ENCODE measurements around the gene MS4A10. TPM values are rescaled to one million over a fixed set of nuclear protein-coding genes. Genes with fewer than 3 reads are reported as not detected.
"Not testable (repeated sequence)": the region's sequence is repeated elsewhere in the genome, so short reads cannot be mapped to it uniquely, and the experiment has no call there.

MS4A10 gene
- total RNA-seq, 1 donor from 2014 or later, result not detected

DNA sequence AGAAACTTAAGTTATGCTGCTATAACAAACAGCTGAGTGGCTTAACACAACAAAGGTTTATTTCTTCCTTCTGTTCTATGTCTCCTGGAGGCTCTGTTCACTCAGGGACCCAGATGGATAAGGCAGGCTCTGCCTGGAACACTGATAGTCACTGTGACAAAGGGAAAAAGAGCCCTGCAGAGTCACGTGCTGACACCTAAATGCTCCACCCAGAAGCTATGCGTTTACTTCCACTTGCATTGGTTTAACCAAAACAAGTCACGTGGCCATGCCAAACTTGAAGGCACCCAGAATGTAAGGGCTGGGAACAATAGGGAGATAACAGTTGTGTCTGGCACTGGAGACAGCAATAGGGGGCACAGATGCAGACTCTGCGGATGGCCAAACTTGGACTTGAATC, 31.8 kb upstream of the MS4A10 start:
- Mint-ChIP-seq H3K27ac (ENCODE audit: unreplicated experiment) (no peak overlapping the region), H3K36me3 (ENCODE audit: low read depth, unreplicated experiment) (peaks cover 5% of the 10 kb centered on the region), H3K4me1 (ENCODE audit: unreplicated experiment) (no peaks in the 10 kb centered on the region), H3K9me3 (ENCODE audit: unreplicated experiment) (peaks cover 3% of the 10 kb centered on the region), H3K27me3 (ENCODE audit: unreplicated experiment) (no peaks in the 10 kb centered on the region), H3K4me3 (ENCODE audit: unreplicated experiment) (no peak overlapping the region)
- no peak for DNase-seq (ENCODE audit: low spot score)
- TF ChIP-seq, protein P1, sequence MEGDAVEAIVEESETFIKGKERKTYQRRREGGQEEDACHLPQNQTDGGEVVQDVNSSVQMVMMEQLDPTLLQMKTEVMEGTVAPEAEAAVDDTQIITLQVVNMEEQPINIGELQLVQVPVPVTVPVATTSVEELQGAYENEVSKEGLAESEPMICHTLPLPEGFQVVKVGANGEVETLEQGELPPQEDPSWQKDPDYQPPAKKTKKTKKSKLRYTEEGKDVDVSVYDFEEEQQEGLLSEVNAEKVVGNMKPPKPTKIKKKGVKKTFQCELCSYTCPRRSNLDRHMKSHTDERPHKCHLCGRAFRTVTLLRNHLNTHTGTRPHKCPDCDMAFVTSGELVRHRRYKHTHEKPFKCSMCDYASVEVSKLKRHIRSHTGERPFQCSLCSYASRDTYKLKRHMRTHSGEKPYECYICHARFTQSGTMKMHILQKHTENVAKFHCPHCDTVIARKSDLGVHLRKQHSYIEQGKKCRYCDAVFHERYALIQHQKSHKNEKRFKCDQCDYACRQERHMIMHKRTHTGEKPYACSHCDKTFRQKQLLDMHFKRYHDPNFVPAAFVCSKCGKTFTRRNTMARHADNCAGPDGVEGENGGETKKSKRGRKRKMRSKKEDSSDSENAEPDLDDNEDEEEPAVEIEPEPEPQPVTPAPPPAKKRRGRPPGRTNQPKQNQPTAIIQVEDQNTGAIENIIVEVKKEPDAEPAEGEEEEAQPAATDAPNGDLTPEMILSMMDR (IDR thresholded peaks at IDR 0.05; ENCODE audit: unreplicated experiment), result no peak

DNA sequence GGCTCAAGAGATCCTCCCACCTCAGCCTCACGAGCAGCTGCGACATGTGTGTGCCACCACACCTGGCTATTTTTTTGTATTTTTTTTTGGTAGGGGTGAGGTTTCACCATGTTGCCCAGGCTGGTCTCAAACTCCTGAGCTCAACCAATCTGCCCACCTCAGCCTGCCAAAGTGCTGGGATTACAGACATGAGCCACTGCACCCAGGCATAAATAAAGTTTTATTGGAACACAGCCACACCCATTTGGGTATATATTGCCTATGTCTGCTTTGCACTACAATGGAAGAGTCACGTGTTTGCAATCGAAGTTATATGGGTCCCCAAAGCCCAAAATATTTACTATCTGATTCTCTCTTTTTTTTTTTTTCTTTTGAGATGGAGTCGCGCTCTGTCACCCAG, 30.2 kb upstream of the MS4A10 start:
- peaks cover 2% of the 10 kb centered on the region for H3K27me3 Mint-ChIP-seq (ENCODE audit: unreplicated experiment)
- peaks cover 3% of the 10 kb centered on the region for H3K9me3 Mint-ChIP-seq (ENCODE audit: unreplicated experiment)
- H3K4me1 Mint-ChIP-seq (ENCODE audit: unreplicated experiment), result peaks cover 10% of the 10 kb centered on the region
- H3K27ac Mint-ChIP-seq (ENCODE audit: unreplicated experiment), result no peak overlapping the region
- TF ChIP-seq, protein P1 (IDR thresholded peaks at IDR 0.05; ENCODE audit: unreplicated experiment), result no peak
- DNase-seq (ENCODE audit: low spot score), result no peak
- no peak overlapping the region for H3K4me3 Mint-ChIP-seq (ENCODE audit: unreplicated experiment)
- peaks cover 5% of the 10 kb centered on the region for H3K36me3 Mint-ChIP-seq (ENCODE audit: low read depth, unreplicated experiment)

DNA sequence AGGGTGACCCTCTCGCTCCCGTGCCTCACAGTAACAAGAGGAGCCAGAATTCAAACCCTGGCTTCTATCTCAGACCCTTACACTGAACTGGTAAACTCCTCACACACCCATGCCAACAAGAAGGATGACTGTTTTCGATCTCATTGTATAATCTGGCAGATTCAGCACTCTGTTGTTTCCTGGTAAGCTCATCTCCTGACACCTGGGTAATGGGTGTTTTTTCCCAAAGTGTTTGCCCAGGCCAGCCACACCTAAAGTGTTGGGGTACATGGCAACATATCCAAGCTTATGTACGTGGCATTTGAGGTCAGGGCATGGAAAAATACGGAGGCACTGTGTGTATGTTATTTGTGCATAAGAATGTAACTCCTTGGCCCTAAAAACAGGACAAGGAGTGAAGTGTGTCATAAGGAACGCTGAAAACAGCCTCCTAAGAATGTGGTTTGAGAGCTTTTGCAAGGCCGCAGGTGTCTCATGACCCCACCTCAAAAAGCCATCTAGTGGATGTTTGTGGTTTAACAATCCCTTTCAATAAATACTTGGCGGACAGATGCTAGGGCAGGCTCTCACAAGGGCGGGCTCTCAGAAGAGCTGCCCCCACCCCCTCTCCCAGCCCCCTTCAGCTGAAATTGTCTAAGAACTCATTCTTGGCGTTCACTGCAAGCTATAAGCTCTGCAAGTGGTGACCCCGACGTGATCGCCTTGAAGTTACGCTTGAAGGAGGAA, 28.7 kb upstream of the MS4A10 start, which contains the start of gene MS4A15:
MS4A15 (plus strand) TSS at position 561 of the 726 bp plus-strand sequence. CDS start 6,867 bp downstream, outside the sequence.
- DNase-seq (ENCODE audit: low spot score), result peak; percentile 20
- Mint-ChIP-seq H3K27me3 (ENCODE audit: unreplicated experiment) (peaks cover 2% of the 10 kb centered on the region), H3K4me1 (ENCODE audit: unreplicated experiment) (peaks cover 15% of the 10 kb centered on the region), H3K36me3 (ENCODE audit: low read depth, unreplicated experiment) (peaks cover 5% of the 10 kb centered on the region), H3K27ac (ENCODE audit: unreplicated experiment) (no peak within 1 kb of the TSS), H3K4me3 (ENCODE audit: unreplicated experiment) (no peak within 1 kb of the TSS), H3K9me3 (ENCODE audit: unreplicated experiment) (peaks cover 3% of the 10 kb centered on the region)
- TF ChIP-seq, protein P1 (IDR thresholded peaks at IDR 0.05; ENCODE audit: unreplicated experiment), result peak; percentile 72

DNA sequence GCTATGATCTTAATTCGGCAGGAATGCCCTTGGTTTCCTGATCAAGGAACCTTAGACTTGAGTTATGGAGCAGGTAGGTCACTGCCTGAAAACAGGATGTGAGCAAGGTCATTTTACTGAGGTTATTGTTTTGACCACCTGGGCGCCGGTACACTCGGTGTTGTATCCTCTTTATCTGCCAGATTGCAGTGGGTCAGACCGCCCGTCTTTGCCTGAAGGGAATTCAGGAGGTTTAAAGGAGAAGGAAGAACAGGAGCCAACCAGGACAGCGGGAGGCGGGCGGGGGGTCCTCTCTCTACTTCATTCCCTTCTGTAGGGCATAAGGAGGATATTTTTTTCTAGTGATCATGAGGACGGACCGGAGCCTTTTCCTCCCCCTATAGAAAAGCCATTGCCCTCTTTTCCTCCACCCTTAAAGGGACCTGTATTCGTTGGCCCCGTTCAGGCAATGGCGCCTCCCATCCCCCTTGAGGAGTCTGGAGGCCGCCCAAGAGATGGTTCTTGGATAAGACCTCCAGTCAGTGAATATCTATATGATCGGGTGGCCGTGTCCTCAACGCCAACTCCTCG, 27.8 kb upstream of the MS4A10 start:
- Mint-ChIP-seq H3K27ac (ENCODE audit: unreplicated experiment) (no peak overlapping the region), H3K9me3 (ENCODE audit: unreplicated experiment) (peaks cover 3% of the 10 kb centered on the region), H3K4me3 (ENCODE audit: unreplicated experiment) (no peak overlapping the region), H3K4me1 (ENCODE audit: unreplicated experiment) (peaks cover 15% of the 10 kb centered on the region), H3K27me3 (ENCODE audit: unreplicated experiment) (peaks cover 2% of the 10 kb centered on the region), H3K36me3 (ENCODE audit: low read depth, unreplicated experiment) (peaks cover 5% of the 10 kb centered on the region)
- no peak for DNase-seq (ENCODE audit: low spot score)
- TF ChIP-seq, protein P1 (IDR thresholded peaks at IDR 0.05; ENCODE audit: unreplicated experiment), result no peak

DNA sequence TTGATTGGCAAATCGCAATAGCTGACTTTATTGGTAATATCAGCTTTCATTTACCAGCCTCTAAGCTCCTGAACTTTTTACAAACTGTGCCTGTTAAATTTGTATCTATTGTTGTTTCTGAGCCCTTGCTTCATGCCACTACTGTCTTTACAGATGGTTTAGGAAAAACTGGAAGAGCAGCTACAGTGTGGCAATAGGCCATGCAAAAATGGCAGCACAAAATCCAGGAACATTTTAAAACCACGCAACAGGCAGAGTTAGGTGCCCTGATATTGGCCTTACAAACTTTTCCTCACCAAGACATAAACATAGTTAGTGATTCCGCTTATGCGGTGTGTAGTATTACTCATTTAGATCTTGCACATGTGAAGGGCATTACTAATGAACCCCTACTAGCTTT, 26.5 kb upstream of the MS4A10 start:
- not testable (repeated sequence) for H3K36me3 Mint-ChIP-seq (ENCODE audit: low read depth, unreplicated experiment); DNase-seq (ENCODE audit: low spot score); H3K27ac Mint-ChIP-seq (ENCODE audit: unreplicated experiment); H3K9me3 Mint-ChIP-seq (ENCODE audit: unreplicated experiment); H3K4me3 Mint-ChIP-seq (ENCODE audit: unreplicated experiment); H3K27me3 Mint-ChIP-seq (ENCODE audit: unreplicated experiment)
- peaks cover 15% of the 10 kb centered on the region for H3K4me1 Mint-ChIP-seq (ENCODE audit: unreplicated experiment)

DNA sequence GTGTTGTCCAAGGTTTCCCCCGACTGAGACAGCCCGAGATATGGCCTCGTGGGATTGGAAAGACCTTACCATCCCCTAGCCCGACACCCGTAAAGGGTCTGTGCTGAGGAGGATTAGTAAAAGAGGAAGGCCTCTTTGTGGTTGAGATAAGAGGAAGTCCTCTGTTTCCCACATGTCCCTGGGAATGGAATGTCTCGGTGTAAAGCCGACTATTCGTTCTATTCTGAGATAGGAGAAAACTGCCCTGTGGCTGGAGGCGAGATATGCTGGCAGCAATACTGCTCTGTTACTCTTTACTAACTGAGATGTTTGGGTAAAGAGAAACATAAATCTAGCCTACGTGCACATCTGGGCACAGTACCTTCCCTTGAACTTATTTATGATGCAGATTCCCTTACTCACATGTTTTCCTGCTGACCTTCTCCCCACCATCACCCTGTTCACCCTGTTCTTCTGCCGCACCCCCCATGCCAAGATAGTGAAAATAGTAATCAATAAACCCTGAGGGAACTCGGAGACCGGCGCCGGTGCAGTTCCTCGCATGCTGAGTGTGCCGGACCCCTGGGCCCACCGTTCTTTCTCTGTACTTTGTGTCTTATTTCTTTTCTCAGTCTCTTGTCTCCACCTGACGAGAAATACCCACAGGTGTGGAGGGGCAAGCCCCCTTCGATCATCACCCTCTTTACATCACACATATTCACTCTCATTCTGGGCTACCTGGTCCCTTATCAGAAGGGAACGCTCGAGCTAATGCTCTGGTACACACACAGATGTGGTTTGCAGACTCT, 25.5 kb upstream of the MS4A10 start:
- H3K36me3 Mint-ChIP-seq (ENCODE audit: low read depth, unreplicated experiment); H3K27ac Mint-ChIP-seq (ENCODE audit: unreplicated experiment); H3K9me3 Mint-ChIP-seq (ENCODE audit: unreplicated experiment); DNase-seq (ENCODE audit: low spot score); H3K27me3 Mint-ChIP-seq (ENCODE audit: unreplicated experiment): not testable (repeated sequence)
- peaks cover 15% of the 10 kb centered on the region for H3K4me1 Mint-ChIP-seq (ENCODE audit: unreplicated experiment)
- peak overlapping the region; percentile 19 for H3K4me3 Mint-ChIP-seq (ENCODE audit: unreplicated experiment)
